Fibroblast of pulmonary artery (primary cell): ENCODE data around the gene CHMP6.

Source experiments
- DNase-seq: peaks from one replicate; pipeline ENCODE4 v3.0.0-alpha.2; 2010; ENCODE audit warnings: low read depth
- H3K4me3 ChIP-seq: replicated peaks from 2 replicates; pipeline ENCODE4 v1.5.1; 2011; ENCODE audit warnings: low read depth, mild to moderate bottlenecking, control low read depth, low read length, moderate library complexity
- CTCF ChIP-seq: IDR thresholded peaks from 2 replicates; pipeline ENCODE4 v1.5.1; 2011; ENCODE audit warnings: mild to moderate bottlenecking, control low read depth, low read length, inconsistent platforms; ENCODE audit errors: missing control alignments

Gene CHMP6

GRCh38 chr17:81037798-81038733 is 46.4 kb downstream of the CHMP6 start:
- no peak overlapping the region for H3K4me3 ChIP-seq
- DNase-seq = no peak
- no peak for TF ChIP-seq CTCF

GRCh38 chr17:81039096-81039495 is 47.5 kb downstream of the CHMP6 start:
- TF ChIP-seq CTCF = no peak
- no peak for DNase-seq
- no peak overlapping the region for H3K4me3 ChIP-seq

- TF ChIP-seq CTCF = no peak
- H3K4me3 ChIP-seq = no peak overlapping the region
- DNase-seq = peak; percentile 62
Measured at GRCh38 chr17:81039854-81040758, 48.5 kb downstream of the CHMP6 start.

- DNase-seq = no peak
- H3K4me3 ChIP-seq = no peak overlapping the region
- peak; percentile 52 for TF ChIP-seq CTCF
Measured at GRCh38 chr17:81040791-81041337, 49.2 kb downstream of the CHMP6 start.

GRCh38 chr17:81042606-81043005 is 51.0 kb downstream of the CHMP6 start:
- DNase-seq = no peak
- no peak for TF ChIP-seq CTCF
- H3K4me3 ChIP-seq = no peak overlapping the region

- no peak for TF ChIP-seq CTCF
- no peak overlapping the region for H3K4me3 ChIP-seq
- no peak for DNase-seq
Measured at GRCh38 chr17:81043319-81043724, 51.7 kb downstream of the CHMP6 start.
